Measurements from ENCODE around the gene LYRM9. TPM values are rescaled to one million over a fixed set of nuclear protein-coding genes. Genes with fewer than 3 reads are reported as not detected.

Gene LYRM9
- 24.3 TPM for total RNA-seq

GRCh38 chr17:27892866-27893769 is at the start of gene LYRM9:
LYRM9 (minus strand) TSS chr17:27893365; CDS start chr17:27882694, 10,671 bp downstream.

Other genes starting within 250 kb of the LYRM9 start
- 1.3 TPM for gene NOS2, start 92.8 kb downstream of the LYRM9 start, total RNA-seq
- gene NLK, start 149.3 kb upstream of the LYRM9 start, total RNA-seq, result 116 TPM